ENCODE measurements around the gene PLSCR1. TPM values are rescaled to one million over a fixed set of nuclear protein-coding genes. Genes with fewer than 3 reads are reported as not detected.

Gene PLSCR1
- polyA plus RNA-seq, 3 donors: 103 to 221 (median 127) TPM

DNA sequence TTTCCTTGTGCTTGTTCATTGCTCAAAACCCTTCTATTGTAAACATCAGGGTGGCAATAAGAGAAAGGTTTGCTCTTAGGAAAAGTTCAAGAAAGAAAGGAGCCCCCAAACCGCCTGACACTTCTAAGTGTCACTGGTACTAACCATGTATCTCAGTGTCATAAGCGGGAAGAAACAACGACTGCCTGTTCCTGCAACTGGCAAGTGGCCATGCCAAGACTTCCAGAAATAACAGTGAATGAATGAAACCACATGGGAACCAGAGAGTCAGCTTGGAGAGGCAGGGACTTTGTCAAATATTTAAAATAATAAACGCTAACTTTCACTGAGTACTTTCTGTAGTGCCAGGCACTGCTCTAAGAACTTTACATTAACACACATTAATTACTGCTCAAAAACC, 76.2 kb downstream of the PLSCR1 start:
- H3K4me1 Mint-ChIP-seq: peaks cover 9% of the 10 kb centered on the region
- Histone ChIP-seq H3K27me3 (ENCODE audit: control insufficient read depth in 2 of 2, insufficient read depth in 2 of 2, low read length in 2 of 2) (no peaks in the 10 kb centered on the region), H3K79me2 (ENCODE audit: insufficient read depth, low read length) (no peaks in the 10 kb centered on the region), H3K4me1 (ENCODE audit: control insufficient read depth in 1 of 2, insufficient read depth in 2 of 2, low read length in 2 of 2) (peaks cover 4 to 8% of the 10 kb centered on the region in 2 donors), H3K4me3 (replicated peaks in 1 of 3; ENCODE audit: low read depth in 2 of 3, low read length in 3 of 3) (no peak overlapping the region), H3K27ac (ENCODE audit: low read depth in 1 of 2, low read length in 2 of 2) (no peak overlapping the region), H4K20me1 (ENCODE audit: insufficient read depth, low read length) (no peaks in the 10 kb centered on the region), H3K36me3 (replicated peaks in 1 of 2; ENCODE audit: control insufficient read depth in 1 of 2, insufficient read depth in 2 of 2, low read length in 2 of 2) (no peaks in the 10 kb centered on the region), H3K4me2 (replicated peaks; ENCODE audit: extremely low read depth, low read length, poor library complexity, severe bottlenecking) (no peak overlapping the region), H3K9ac (ENCODE audit: insufficient read depth, low read length, poor library complexity, severe bottlenecking) (no peak overlapping the region), H3K9me3 (replicated peaks in 1 of 2; ENCODE audit: control insufficient read depth in 1 of 2, insufficient read depth in 1 of 2, low read length in 2 of 2) (no peaks in the 10 kb centered on the region), H2AFZ (ENCODE audit: insufficient read depth, low read depth, low read length, poor library complexity, severe bottlenecking) (peak overlapping the region; percentile 8)
- H3K9me3 Mint-ChIP-seq: peaks cover 0 to 2% (median under 1%) of the 10 kb centered on the region in 7 donors
- no peak overlapping the region for H3K4me3 Mint-ChIP-seq
- TF ChIP-seq, protein P1, sequence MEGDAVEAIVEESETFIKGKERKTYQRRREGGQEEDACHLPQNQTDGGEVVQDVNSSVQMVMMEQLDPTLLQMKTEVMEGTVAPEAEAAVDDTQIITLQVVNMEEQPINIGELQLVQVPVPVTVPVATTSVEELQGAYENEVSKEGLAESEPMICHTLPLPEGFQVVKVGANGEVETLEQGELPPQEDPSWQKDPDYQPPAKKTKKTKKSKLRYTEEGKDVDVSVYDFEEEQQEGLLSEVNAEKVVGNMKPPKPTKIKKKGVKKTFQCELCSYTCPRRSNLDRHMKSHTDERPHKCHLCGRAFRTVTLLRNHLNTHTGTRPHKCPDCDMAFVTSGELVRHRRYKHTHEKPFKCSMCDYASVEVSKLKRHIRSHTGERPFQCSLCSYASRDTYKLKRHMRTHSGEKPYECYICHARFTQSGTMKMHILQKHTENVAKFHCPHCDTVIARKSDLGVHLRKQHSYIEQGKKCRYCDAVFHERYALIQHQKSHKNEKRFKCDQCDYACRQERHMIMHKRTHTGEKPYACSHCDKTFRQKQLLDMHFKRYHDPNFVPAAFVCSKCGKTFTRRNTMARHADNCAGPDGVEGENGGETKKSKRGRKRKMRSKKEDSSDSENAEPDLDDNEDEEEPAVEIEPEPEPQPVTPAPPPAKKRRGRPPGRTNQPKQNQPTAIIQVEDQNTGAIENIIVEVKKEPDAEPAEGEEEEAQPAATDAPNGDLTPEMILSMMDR (IDR thresholded peaks at IDR 0.05): no peak
- peaks cover 0 to 12% (median 8%) of the 10 kb centered on the region in 3 donors for H3K27me3 Mint-ChIP-seq (ENCODE audit: low read depth in 3 of 3)
- H3K36me3 Mint-ChIP-seq: no peaks in the 10 kb centered on the region
- no peak overlapping the region for H3K27ac Mint-ChIP-seq
- 81% methylated on average over 3 of the region's 4 CpGs for WGBS (ENCODE audit: insufficient coverage)
- no peak for DNase-seq
- intact Hi-C loops (cut with micrococcal nuclease): no loop called here

DNA sequence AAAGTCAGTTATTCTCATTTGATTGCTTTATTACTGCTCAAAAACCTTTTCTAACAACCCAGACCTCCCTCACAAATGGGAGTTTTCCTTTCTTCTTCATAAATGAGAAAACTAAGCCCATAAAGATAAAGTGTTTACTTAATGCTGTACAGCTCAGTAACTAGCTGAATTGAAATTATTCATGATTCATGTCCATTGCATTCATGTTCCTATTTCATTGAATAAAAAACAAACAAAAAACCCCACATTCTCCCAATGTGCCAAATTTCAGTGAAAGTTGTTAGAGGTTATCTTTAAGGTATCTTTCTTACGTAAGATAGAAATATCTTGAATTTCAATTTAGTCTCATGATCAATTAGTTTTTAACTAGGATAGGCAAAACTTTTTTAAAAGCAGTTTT, 77.8 kb downstream of the PLSCR1 start:
- no peak for DNase-seq
- H3K4me1 Mint-ChIP-seq: peaks cover 3% of the 10 kb centered on the region
- H3K27ac Mint-ChIP-seq: peak overlapping the region in 1 of 7 donors; percentile 18
- H3K4me3 Mint-ChIP-seq: no peak overlapping the region
- Histone ChIP-seq H3K4me1 (ENCODE audit: control insufficient read depth in 1 of 2, insufficient read depth in 2 of 2, low read length in 2 of 2) (peaks cover 4 to 6% of the 10 kb centered on the region in 2 donors), H3K27ac (ENCODE audit: low read depth in 1 of 2, low read length in 2 of 2) (no peak overlapping the region), H3K9ac (ENCODE audit: insufficient read depth, low read length, poor library complexity, severe bottlenecking) (no peak overlapping the region), H3K4me2 (replicated peaks; ENCODE audit: extremely low read depth, low read length, poor library complexity, severe bottlenecking) (no peak overlapping the region), H3K9me3 (replicated peaks in 1 of 2; ENCODE audit: control insufficient read depth in 1 of 2, insufficient read depth in 1 of 2, low read length in 2 of 2) (no peaks in the 10 kb centered on the region), H3K36me3 (replicated peaks in 1 of 2; ENCODE audit: control insufficient read depth in 1 of 2, insufficient read depth in 2 of 2, low read length in 2 of 2) (no peaks in the 10 kb centered on the region), H4K20me1 (ENCODE audit: insufficient read depth, low read length) (no peaks in the 10 kb centered on the region), H3K4me3 (replicated peaks in 1 of 3; ENCODE audit: low read depth in 2 of 3, low read length in 3 of 3) (no peak overlapping the region), H2AFZ (ENCODE audit: insufficient read depth, low read depth, low read length, poor library complexity, severe bottlenecking) (no peak overlapping the region), H3K79me2 (ENCODE audit: insufficient read depth, low read length) (no peaks in the 10 kb centered on the region), H3K27me3 (ENCODE audit: control insufficient read depth in 2 of 2, insufficient read depth in 2 of 2, low read length in 2 of 2) (no peaks in the 10 kb centered on the region)
- H3K36me3 Mint-ChIP-seq: no peaks in the 10 kb centered on the region
- intact Hi-C loops (cut with micrococcal nuclease): no loop called here
- H3K9me3 Mint-ChIP-seq: peaks cover 0 to 7% (median 3%) of the 10 kb centered on the region in 7 donors
- TF ChIP-seq, protein P1 (IDR thresholded peaks at IDR 0.05): no peak
- WGBS (ENCODE audit: insufficient coverage): no CpG with 5 or more reads among the region's 1 CpG
- H3K27me3 Mint-ChIP-seq (ENCODE audit: low read depth in 3 of 3): peaks cover 0 to 9% (median 9%) of the 10 kb centered on the region in 3 donors
